ENCODE measurements around the gene YAE1.

Gene YAE1

DNA sequence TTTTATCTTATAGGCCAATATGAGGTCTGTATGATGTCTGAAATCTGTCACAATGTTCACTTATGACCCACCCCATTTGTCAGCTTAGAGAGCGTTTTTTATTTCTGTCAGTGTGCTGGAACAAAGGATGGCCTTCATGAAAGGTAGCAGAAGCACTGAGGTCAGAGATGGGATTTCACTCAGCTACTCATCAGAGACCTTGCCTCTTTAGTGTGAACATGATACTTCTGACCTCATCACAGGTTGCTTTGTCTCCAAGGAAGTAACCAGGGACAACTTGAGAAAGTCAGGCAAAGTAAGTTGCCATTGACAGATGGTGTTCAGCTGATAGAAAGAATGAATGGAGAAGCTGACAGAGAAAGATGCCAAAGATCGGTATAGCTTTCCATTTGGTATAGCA is 16.3 kb downstream of the YAE1 start:
- no peak overlapping the region for H3K4me3 ChIP-seq (ENCODE audit: low read length)
- no peak overlapping the region for H3K4me2 ChIP-seq (ENCODE audit: low read length)
- no peak for TF ChIP-seq EZH2phosphoT487 (IDR thresholded peaks at IDR 0.05; ENCODE audit: low read depth)
- TF ChIP-seq, protein P1, sequence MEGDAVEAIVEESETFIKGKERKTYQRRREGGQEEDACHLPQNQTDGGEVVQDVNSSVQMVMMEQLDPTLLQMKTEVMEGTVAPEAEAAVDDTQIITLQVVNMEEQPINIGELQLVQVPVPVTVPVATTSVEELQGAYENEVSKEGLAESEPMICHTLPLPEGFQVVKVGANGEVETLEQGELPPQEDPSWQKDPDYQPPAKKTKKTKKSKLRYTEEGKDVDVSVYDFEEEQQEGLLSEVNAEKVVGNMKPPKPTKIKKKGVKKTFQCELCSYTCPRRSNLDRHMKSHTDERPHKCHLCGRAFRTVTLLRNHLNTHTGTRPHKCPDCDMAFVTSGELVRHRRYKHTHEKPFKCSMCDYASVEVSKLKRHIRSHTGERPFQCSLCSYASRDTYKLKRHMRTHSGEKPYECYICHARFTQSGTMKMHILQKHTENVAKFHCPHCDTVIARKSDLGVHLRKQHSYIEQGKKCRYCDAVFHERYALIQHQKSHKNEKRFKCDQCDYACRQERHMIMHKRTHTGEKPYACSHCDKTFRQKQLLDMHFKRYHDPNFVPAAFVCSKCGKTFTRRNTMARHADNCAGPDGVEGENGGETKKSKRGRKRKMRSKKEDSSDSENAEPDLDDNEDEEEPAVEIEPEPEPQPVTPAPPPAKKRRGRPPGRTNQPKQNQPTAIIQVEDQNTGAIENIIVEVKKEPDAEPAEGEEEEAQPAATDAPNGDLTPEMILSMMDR (IDR thresholded peaks at IDR 0.05; ENCODE audit: low read depth, low read length), result no peak
- no peaks in the 10 kb centered on the region for H3K36me3 ChIP-seq (replicated peaks; ENCODE audit: low read depth, low read length)
- H3K9ac ChIP-seq (ENCODE audit: low read length), result no peak overlapping the region
- no peaks in the 10 kb centered on the region for H4K20me1 ChIP-seq (ENCODE audit: insufficient read depth, low read length)
- H3K9me3 ChIP-seq (ENCODE audit: insufficient read depth, low read length), result no peaks in the 10 kb centered on the region
- H3K27me3 ChIP-seq (ENCODE audit: low read depth, low read length), result no peaks in the 10 kb centered on the region
- no peak overlapping the region for H2AFZ ChIP-seq (ENCODE audit: low read depth, low read length)
- H3K4me1 ChIP-seq (ENCODE audit: low read length), result peaks cover 8% of the 10 kb centered on the region
- H3K27ac ChIP-seq (ENCODE audit: low read length), result no peak overlapping the region
- no peaks in the 10 kb centered on the region for H3K79me2 ChIP-seq (ENCODE audit: low read length)

DNA sequence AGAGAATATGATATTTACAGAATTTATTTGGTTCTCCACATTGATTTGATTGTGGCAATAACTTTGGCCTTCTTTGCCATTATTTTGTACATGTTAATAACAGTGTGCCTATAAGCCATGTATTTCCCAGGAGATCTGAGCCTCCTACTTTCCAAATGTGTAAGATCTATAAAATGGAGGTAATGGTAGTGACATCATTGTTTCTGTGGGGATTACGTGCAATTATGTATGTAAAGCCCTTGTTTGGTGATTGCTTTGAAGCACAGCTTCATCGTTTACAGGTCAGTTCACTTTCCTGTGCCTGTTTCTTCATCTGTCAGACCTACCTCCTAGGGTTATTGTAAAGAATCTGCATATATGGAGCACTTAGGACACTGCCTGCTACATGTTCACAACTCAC is 17.3 kb downstream of the YAE1 start:
- Histone ChIP-seq H3K27ac (ENCODE audit: low read length) (no peak overlapping the region), H3K79me2 (ENCODE audit: low read length) (no peaks in the 10 kb centered on the region), H4K20me1 (ENCODE audit: insufficient read depth, low read length) (no peaks in the 10 kb centered on the region), H3K9me3 (ENCODE audit: insufficient read depth, low read length) (no peaks in the 10 kb centered on the region), H3K9ac (ENCODE audit: low read length) (no peak overlapping the region), H2AFZ (ENCODE audit: low read depth, low read length) (no peak overlapping the region), H3K4me2 (ENCODE audit: low read length) (no peak overlapping the region), H3K4me1 (ENCODE audit: low read length) (peaks cover 8% of the 10 kb centered on the region), H3K27me3 (ENCODE audit: low read depth, low read length) (no peaks in the 10 kb centered on the region), H3K4me3 (ENCODE audit: low read length) (no peak overlapping the region), H3K36me3 (replicated peaks; ENCODE audit: low read depth, low read length) (no peaks in the 10 kb centered on the region)
- TF ChIP-seq, protein P1 (IDR thresholded peaks at IDR 0.05; ENCODE audit: low read depth, low read length), result no peak
- no peak for TF ChIP-seq EZH2phosphoT487 (IDR thresholded peaks at IDR 0.05; ENCODE audit: low read depth)

DNA sequence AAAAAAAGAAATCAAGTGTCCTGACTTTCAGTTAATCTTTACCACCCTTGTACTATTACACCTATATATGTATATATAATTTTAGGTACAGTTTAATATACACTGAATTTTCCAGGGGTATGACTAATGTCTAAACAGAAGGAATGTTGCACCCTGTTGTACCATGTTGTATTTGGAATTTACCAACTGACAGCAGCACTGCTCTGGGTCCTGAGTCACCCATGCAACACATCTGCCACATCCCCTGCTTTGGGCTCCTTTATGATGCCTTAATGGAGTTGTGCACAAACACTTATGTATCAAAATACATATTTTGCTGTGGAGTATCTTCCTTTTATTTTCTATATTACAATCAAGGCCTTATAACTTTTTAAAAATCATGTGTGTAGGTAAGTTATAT is 21.2 kb downstream of the YAE1 start:
- Histone ChIP-seq H2AFZ (ENCODE audit: low read depth, low read length) (no peak overlapping the region), H3K9me3 (ENCODE audit: insufficient read depth, low read length) (no peaks in the 10 kb centered on the region), H3K79me2 (ENCODE audit: low read length) (no peaks in the 10 kb centered on the region), H3K27ac (ENCODE audit: low read length) (no peak overlapping the region), H4K20me1 (ENCODE audit: insufficient read depth, low read length) (no peaks in the 10 kb centered on the region), H3K4me3 (ENCODE audit: low read length) (no peak overlapping the region), H3K9ac (ENCODE audit: low read length) (no peak overlapping the region), H3K4me1 (ENCODE audit: low read length) (peaks cover 18% of the 10 kb centered on the region), H3K27me3 (ENCODE audit: low read depth, low read length) (no peaks in the 10 kb centered on the region), H3K36me3 (replicated peaks; ENCODE audit: low read depth, low read length) (no peaks in the 10 kb centered on the region), H3K4me2 (ENCODE audit: low read length) (no peak overlapping the region)
- TF ChIP-seq EZH2phosphoT487 (IDR thresholded peaks at IDR 0.05; ENCODE audit: low read depth), result no peak
- TF ChIP-seq, protein P1 (IDR thresholded peaks at IDR 0.05; ENCODE audit: low read depth, low read length), result no peak

DNA sequence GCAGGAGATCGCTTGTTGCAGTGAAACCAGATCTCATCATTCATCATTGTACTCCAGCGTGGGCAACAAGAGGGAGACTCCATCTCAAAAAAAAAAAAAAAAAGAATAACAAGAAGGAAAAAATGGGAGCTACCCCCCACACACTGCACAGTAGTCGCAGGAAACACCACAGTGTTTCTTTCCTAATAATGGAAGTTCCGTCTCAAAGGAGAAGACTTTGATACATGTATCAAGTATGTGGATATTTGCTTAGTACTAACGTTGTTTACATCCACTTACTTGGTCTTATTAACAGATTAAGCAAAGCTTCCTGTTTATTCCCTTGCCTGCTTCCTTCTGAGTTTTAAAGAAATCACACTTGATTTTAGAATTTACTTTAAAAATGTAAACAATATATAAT is 22.2 kb downstream of the YAE1 start:
- TF ChIP-seq, protein P1 (IDR thresholded peaks at IDR 0.05; ENCODE audit: low read depth, low read length), result no peak
- no peak for TF ChIP-seq EZH2phosphoT487 (IDR thresholded peaks at IDR 0.05; ENCODE audit: low read depth)
- no peaks in the 10 kb centered on the region for H4K20me1 ChIP-seq (ENCODE audit: insufficient read depth, low read length)

More for the DNA sequence above, 22.2 kb downstream of the YAE1 start:
- Histone ChIP-seq H3K27ac (ENCODE audit: low read length) (no peak overlapping the region), H3K4me2 (ENCODE audit: low read length) (no peak overlapping the region), H3K9me3 (ENCODE audit: insufficient read depth, low read length) (no peaks in the 10 kb centered on the region), H3K9ac (ENCODE audit: low read length) (no peak overlapping the region), H2AFZ (ENCODE audit: low read depth, low read length) (no peak overlapping the region), H3K4me3 (ENCODE audit: low read length) (no peak overlapping the region), H3K4me1 (ENCODE audit: low read length) (peaks cover 18% of the 10 kb centered on the region), H3K36me3 (replicated peaks; ENCODE audit: low read depth, low read length) (no peaks in the 10 kb centered on the region), H3K79me2 (ENCODE audit: low read length) (no peaks in the 10 kb centered on the region), H3K27me3 (ENCODE audit: low read depth, low read length) (no peaks in the 10 kb centered on the region)

Measured in OCI-LY3 (cell line).